ENCODE data around the gene MAP1LC3C.

Gene MAP1LC3C

DNA sequence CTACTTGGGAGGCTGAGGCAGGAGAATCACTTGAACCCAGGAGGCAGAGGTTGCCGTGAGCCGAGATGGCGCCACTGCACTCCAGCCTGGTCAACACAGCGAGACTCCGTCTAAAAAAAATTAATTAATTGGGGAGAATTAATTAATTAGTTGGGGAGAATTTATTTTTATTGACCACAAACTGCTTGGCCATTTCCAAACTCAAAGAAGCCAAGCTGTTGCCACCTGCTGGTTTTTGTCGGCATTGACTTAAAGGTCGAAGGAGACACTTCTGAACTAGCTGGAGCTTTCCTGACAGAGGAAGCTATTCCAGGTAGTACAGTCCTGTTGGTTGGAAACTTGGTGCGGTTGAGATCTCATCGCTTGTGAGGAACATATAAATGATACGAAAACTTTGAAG is 13.1 kb downstream of the MAP1LC3C start:
- TF ChIP-seq, protein P1, sequence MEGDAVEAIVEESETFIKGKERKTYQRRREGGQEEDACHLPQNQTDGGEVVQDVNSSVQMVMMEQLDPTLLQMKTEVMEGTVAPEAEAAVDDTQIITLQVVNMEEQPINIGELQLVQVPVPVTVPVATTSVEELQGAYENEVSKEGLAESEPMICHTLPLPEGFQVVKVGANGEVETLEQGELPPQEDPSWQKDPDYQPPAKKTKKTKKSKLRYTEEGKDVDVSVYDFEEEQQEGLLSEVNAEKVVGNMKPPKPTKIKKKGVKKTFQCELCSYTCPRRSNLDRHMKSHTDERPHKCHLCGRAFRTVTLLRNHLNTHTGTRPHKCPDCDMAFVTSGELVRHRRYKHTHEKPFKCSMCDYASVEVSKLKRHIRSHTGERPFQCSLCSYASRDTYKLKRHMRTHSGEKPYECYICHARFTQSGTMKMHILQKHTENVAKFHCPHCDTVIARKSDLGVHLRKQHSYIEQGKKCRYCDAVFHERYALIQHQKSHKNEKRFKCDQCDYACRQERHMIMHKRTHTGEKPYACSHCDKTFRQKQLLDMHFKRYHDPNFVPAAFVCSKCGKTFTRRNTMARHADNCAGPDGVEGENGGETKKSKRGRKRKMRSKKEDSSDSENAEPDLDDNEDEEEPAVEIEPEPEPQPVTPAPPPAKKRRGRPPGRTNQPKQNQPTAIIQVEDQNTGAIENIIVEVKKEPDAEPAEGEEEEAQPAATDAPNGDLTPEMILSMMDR (IDR thresholded peaks at IDR 0.05), result peak; percentile 75

DNA sequence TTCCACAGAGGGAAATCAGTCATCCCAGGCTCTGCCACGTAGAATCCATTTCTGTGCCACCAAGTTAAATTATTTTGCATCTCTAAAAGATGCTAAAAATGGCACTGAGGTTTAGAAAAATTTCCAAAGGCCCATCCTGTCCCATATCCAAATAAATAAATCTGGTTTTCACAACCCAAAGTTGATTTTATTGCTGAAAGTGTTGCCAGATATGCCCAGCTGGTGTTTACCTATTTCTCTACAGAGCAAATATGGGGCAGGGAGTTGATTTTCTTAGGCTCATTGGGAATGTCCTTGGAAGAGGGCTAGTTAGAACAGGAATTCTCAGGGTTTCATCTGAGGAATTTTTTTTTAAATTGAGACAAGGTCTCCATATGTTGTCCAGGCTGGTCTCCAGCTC is 19.0 kb downstream of the MAP1LC3C start:
- TF ChIP-seq, protein P1 (IDR thresholded peaks at IDR 0.05), result no peak

DNA sequence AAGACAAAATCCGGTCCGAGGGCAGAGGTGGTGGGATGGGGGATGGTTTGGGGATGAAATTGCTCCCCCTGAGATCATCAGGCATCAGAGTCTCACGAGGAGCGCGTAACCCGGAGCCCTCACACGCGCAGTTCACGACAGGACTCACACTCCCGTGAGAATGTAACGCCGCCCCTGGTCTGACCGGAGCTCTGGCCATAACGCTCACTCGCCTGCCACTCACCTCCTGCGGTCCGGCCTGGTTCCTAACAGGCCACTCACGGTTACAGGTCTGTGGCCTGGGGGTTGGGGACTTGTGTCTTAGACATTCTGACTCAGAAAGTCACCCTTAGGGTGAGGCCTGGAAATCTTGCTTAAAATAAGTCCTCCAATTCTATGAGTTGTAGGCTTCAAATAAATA is 19.8 kb downstream of the MAP1LC3C start:
- TF ChIP-seq, protein P1 (IDR thresholded peaks at IDR 0.05), result no peak

DNA sequence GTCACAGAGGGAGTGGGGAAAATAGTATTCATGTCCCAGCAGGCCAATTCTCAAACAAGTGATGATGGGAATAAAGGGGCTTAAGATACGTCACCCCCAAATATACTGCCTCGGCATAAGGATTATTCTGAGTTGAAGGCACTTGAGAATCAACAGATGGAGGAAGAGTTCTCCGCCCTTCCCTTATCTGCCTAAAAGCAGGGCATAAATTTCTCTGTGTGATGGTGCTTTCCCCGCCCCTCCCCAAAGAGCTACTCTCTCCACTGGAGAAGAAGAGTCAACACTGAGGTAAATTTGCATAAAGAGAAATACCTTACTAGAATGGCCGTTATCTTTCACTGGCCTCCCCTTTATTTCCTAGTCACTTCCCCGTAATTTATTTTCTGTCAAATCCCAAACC is 22.7 kb downstream of the MAP1LC3C start:
- TF ChIP-seq, protein P1 (IDR thresholded peaks at IDR 0.05), result no peak

DNA sequence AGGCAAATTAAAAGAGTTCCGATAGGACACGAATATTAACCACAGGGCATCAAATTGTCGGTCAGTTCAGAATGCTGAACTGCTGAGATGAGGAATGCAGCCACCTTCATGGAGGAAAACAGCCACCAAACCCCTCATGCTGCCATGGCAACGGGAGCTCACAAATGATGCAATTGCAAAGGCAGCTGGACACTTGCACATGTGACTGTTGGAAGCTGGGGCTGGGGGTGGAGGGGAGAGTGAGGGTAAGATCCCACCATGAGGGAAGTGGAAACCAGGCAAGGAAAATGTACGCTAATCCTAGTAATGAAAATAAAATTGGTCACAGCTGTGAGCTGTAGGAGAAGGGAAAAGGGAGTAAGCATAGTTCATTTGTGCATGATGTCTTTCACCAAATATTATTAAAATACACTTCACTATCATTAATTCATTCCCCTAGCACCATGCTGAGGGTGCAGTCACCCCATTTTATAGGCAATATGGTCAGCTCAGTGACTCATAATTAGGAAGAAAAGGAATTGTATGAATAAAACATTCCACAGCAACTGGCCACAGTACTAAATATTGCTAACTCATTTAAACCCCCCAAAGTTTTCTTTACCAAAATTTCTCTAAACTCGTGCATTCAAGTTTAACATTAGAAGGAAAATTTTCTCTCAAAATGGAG is 26.1 kb downstream of the MAP1LC3C start:
- TF ChIP-seq, protein P1 (IDR thresholded peaks at IDR 0.05), result no peak

DNA sequence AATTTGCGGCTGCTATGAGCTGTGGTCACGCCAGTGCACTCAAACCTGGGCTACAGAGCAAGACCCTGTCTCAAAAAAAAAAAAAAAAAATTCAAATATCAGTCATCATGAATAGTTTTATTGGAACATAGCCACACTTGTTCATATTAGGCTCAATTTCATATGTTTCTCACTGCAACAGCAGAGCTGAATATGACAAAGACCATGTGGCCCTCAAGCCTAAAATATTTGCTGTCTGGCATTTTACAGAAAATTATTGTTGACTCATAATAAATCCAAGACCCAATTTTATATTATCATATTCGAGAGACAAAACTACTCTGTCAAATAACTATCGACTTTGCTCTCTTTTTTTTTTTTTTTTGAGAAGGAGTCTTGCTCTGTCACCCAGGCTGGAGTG is 30.3 kb downstream of the MAP1LC3C start:
- TF ChIP-seq, protein P1 (IDR thresholded peaks at IDR 0.05), result no peak

DNA sequence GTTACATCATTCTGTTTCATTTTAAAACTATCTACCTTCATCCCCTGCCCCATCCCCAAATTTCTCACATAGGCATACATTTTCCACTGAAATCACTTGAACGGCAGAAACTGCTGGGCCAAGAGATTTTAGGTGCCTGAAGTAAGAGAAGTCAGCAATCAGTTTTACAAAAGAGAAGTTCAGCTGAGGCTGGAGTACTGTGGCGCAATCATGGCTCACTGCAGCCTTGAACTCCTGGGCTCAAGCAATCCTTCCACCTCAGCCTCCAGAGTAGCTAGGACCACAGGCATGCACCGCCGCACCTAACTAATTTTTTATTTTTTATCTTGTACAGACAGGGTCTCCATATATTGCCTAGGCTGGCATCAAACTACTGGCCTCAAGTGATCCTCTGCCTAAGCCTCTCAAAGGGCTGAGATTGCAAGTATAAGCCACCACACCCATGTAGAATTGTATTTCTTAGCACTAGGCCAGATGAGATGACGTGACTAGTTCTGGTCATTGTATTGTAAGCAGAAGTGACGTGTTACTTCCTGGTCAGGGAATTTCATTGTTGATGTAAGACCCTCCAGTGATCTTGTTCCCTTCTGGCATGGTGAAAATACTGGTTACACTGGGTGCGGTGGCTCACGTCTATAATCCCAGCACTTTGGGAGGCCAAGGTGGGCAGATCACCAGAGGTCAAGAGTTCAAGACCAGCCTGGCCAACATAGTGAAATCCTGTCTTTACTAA is 34.2 kb downstream of the MAP1LC3C start:
- TF ChIP-seq, protein P1 (IDR thresholded peaks at IDR 0.05), result no peak
